HFFc6 (cell line): Measurements from ENCODE around the gene IFNA16. TPM values are rescaled to one million over a fixed set of nuclear protein-coding genes. Genes with fewer than 3 reads are reported as not detected.
"Not testable (repeated sequence)": the region's sequence is repeated elsewhere in the genome, so short reads cannot be mapped to it uniquely, and the experiment has no call there.

Experiments used
- DNase-seq: peaks from one replicate; pipeline ENCODE4 v3.0.0-alpha.2; 2018
- H3K27ac Mint-ChIP-seq: 2 replicates; pipeline ENCODE4 v1.8.0; 2020; ENCODE audit warnings: mild to moderate bottlenecking, mixed read lengths
- H3K27me3 Mint-ChIP-seq: 2 replicates; pipeline ENCODE4 v1.8.0; 2021; ENCODE audit warnings: mild to moderate bottlenecking, moderate library complexity, mixed read lengths; ENCODE audit not compliant: insufficient read depth
- H3K36me3 Mint-ChIP-seq: 2 replicates; pipeline ENCODE4 v1.8.0; 2021; ENCODE audit warnings: low read depth, mixed read lengths
- H3K4me1 Mint-ChIP-seq: 2 replicates; pipeline ENCODE4 v1.8.0; 2020; ENCODE audit warnings: low read depth, mixed read lengths
- H3K4me3 Mint-ChIP-seq: 2 replicates; pipeline ENCODE4 v1.8.0; 2020; ENCODE audit warnings: mild to moderate bottlenecking, moderate library complexity, mixed read lengths
- H3K9me3 Mint-ChIP-seq: 2 replicates; pipeline ENCODE4 v1.8.0; 2020; ENCODE audit warnings: mild to moderate bottlenecking, mixed read lengths
- total RNA-seq, 6 experiments: library from RNA; stranded (reverse); fragmentation: NEBNext Ultra II Directional; extraction: Animal tissue kit (Norgen Biotek cat#: 25700); gene quantifications; 2 replicates in 1 of 6; 3 replicates in 5 of 6; pipeline ENCODE4 v1.2.3, GENCODE V29; 2021
- TF ChIP-seq, protein P1 (sequence below): fragments of 200-600 bp; sonication (generic); IDR thresholded peaks from 2 replicates; pipeline ENCODE4 v1.5.0; 2021; ENCODE audit warnings: antibody characterized with exemption, mild to moderate bottlenecking

IFNA16 gene
- total RNA-seq, 6 experiments from 2014 or later, result not detected

- Mint-ChIP-seq H3K36me3 (no peaks in the 10 kb centered on the region), H3K4me1 (no peaks in the 10 kb centered on the region), H3K27ac (no peak overlapping the region), H3K9me3 (no peaks in the 10 kb centered on the region), H3K4me3 (no peak overlapping the region), H3K27me3 (peaks cover 23% of the 10 kb centered on the region)
- DNase-seq, result no peak
- TF ChIP-seq, protein P1, sequence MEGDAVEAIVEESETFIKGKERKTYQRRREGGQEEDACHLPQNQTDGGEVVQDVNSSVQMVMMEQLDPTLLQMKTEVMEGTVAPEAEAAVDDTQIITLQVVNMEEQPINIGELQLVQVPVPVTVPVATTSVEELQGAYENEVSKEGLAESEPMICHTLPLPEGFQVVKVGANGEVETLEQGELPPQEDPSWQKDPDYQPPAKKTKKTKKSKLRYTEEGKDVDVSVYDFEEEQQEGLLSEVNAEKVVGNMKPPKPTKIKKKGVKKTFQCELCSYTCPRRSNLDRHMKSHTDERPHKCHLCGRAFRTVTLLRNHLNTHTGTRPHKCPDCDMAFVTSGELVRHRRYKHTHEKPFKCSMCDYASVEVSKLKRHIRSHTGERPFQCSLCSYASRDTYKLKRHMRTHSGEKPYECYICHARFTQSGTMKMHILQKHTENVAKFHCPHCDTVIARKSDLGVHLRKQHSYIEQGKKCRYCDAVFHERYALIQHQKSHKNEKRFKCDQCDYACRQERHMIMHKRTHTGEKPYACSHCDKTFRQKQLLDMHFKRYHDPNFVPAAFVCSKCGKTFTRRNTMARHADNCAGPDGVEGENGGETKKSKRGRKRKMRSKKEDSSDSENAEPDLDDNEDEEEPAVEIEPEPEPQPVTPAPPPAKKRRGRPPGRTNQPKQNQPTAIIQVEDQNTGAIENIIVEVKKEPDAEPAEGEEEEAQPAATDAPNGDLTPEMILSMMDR, result no peak
Measured at GRCh38 chr9:21233258-21233657, 16.1 kb upstream of the IFNA16 start.

- H3K27ac Mint-ChIP-seq, result no peak within 1 kb of the TSS
- TF ChIP-seq, protein P1, result no peak
- no peaks in the 10 kb centered on the region for H3K4me1 Mint-ChIP-seq
- no peak within 1 kb of the TSS for H3K4me3 Mint-ChIP-seq
- no peaks in the 10 kb centered on the region for H3K36me3 Mint-ChIP-seq
- no peaks in the 10 kb centered on the region for H3K9me3 Mint-ChIP-seq
- DNase-seq, result no peak
- H3K27me3 Mint-ChIP-seq, result peaks cover 12% of the 10 kb centered on the region
Measured at GRCh38 chr9:21228122-21228521, 11.0 kb upstream of the IFNA16 start, which contains the start of gene IFNA17. TSS of gene IFNA17 (minus strand) at chr9:21228222. CDS start at chr9:21228173, 49 bp downstream.

DNA sequence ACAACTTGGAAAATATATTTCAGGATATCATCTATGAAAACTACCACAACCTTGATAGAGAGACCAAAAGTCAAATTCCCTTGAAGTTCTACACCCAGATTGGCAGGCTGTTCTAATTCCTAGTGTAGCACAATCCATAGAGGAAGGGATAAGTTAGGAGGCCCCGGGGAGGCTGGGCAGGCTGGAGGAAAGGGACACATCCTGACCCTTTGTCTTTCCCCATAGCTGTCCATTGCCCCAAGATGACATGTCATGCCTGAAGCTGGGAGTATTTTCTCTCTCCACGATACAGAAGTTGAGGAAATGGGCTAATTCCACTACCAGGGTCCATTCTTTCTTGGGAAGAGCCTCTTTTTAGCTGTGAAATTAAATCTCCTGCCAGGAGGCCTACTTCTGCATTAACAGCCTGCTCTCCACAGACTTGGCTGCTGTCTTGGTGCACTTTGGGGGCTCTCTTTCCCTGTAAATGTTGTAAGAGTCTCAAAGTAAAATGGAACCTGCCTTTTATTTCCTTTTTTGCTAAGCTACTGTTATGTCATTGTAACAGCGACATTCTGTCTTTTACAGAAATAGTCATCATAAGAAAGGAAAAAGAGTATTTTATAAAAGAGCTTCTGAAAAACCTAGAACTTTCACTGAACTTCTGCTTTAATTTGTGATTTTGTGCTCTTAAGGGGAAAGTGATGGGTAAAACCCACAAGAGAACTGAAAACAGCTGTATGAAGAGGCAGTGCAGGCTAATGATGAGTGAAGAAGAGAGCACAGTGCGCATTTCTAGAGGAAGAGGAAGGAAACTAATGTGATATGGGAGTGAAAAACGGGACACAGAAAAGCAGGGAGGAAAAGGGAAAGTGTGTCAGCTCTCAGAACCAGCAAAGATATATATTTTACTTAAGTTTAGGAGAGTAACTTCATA, 3.4 kb downstream of the IFNA16 start:
- 0 out of 2 replicates have a peak overlapping the region, but pooled peaks have one; percentile 1 for H3K4me3 Mint-ChIP-seq
- H3K4me1 Mint-ChIP-seq, DNase-seq, H3K36me3 Mint-ChIP-seq, H3K27ac Mint-ChIP-seq, H3K9me3 Mint-ChIP-seq: not testable (repeated sequence)
- TF ChIP-seq, protein P1, result peak; percentile 56
- H3K27me3 Mint-ChIP-seq, result peaks cover 23% of the 10 kb centered on the region

- H3K27ac Mint-ChIP-seq, H3K9me3 Mint-ChIP-seq, DNase-seq, H3K36me3 Mint-ChIP-seq, H3K4me3 Mint-ChIP-seq, H3K4me1 Mint-ChIP-seq: not testable (repeated sequence)
- peaks cover 23% of the 10 kb centered on the region for H3K27me3 Mint-ChIP-seq
Measured at GRCh38 chr9:21212160-21212559, 5.0 kb downstream of the IFNA16 start.

DNA sequence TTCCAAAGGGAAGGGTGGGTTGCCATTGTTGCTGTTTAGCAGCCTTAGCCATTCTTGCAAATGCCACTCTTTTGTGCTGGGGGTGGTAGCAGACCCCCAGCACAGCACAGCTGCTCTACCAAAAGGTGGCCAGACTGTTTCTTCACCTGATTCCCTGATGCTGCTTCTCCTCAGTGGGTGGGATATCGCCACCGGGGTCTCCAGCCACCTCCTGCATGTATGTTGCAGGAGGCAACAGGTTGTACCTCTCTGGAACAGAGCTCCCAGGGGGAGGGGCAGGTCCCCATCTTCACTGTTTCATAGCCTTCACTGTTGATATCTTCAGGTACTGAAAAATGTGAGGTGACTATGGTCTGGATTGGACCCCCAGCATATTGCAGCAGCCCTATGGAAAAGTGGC, 6.3 kb downstream of the IFNA16 start:
- DNase-seq, H3K4me1 Mint-ChIP-seq, H3K4me3 Mint-ChIP-seq, H3K9me3 Mint-ChIP-seq, H3K36me3 Mint-ChIP-seq, H3K27ac Mint-ChIP-seq: not testable (repeated sequence)
- peaks cover 22% of the 10 kb centered on the region; the same call in 1 of the 2 replicates for H3K27me3 Mint-ChIP-seq

- H3K27me3 Mint-ChIP-seq, result peaks cover 17% of the 10 kb centered on the region; the same call in 1 of the 2 replicates
- no peaks in the 10 kb centered on the region for H3K9me3 Mint-ChIP-seq
- DNase-seq, result no peak
- no peaks in the 10 kb centered on the region for H3K36me3 Mint-ChIP-seq
- H3K4me1 Mint-ChIP-seq, result no peaks in the 10 kb centered on the region
- H3K27ac Mint-ChIP-seq, result no peak overlapping the region
- no peak overlapping the region for H3K4me3 Mint-ChIP-seq
- TF ChIP-seq, protein P1, result no peak
Measured at GRCh38 chr9:21210311-21210710, 6.8 kb downstream of the IFNA16 start.

GRCh38 chr9:21207043-21207442, 10.1 kb downstream of the IFNA16 start, which contains the start of gene IFNA10:
TSS of gene IFNA10 (minus strand) at chr9:21207143. CDS start at chr9:21207097, 46 bp downstream.
- not testable (repeated sequence) for H3K4me3 Mint-ChIP-seq, H3K4me1 Mint-ChIP-seq, H3K36me3 Mint-ChIP-seq, H3K9me3 Mint-ChIP-seq, H3K27ac Mint-ChIP-seq, DNase-seq
- H3K27me3 Mint-ChIP-seq, result peaks cover 16% of the 10 kb centered on the region
